HepG2 (cell line): ENCODE results near the gene CTRL. TPM values are rescaled to one million over a fixed set of nuclear protein-coding genes. Genes with fewer than 3 reads are reported as not detected.

Experiments
- ERF ChIP-seq: IDR thresholded peaks from 2 replicates; pipeline ENCODE4 v1.6.1; 2018; ENCODE audit warnings: missing biosample characterization, missing genetic modification reagents
- GTF3A ChIP-seq: sonication (generic); formaldehyde crosslinking; conservative IDR thresholded peaks from 2 replicates; pipeline ENCODE4 v1.4.0; 2020; ENCODE audit warnings: mild to moderate bottlenecking, missing genetic modification reagents
- HMGXB3 ChIP-seq: sonication (generic); formaldehyde crosslinking; IDR thresholded peaks from 2 replicates; pipeline ENCODE4 v1.4.0; 2020; ENCODE audit warnings: missing genetic modification reagents, borderline replicate concordance
- HNF4A ChIP-seq: sonication (generic); formaldehyde crosslinking; IDR thresholded peaks from 2 replicates; pipeline ENCODE4 v1.4.0; 2020; ENCODE audit warnings: missing genetic modification reagents
- PATZ1 ChIP-seq: sonication (generic); formaldehyde crosslinking; IDR thresholded peaks from 2 replicates; pipeline ENCODE4 v1.4.0; 2020; ENCODE audit warnings: missing genetic modification reagents
- PHF8 ChIP-seq: sonication (generic); formaldehyde crosslinking; IDR thresholded peaks from 2 replicates; pipeline ENCODE4 v1.5.0; 2020; ENCODE audit warnings: missing genetic modification reagents
- RFX3 ChIP-seq: IDR thresholded peaks from 2 replicates; pipeline ENCODE4 v1.6.1; 2016; ENCODE audit warnings: missing biosample characterization, missing genetic modification reagents
- STAG1 ChIP-seq: sonication (generic); formaldehyde crosslinking; IDR thresholded peaks from 2 replicates; pipeline ENCODE4 v1.4.0; 2020; ENCODE audit warnings: missing genetic modification reagents
- TBX2 ChIP-seq: sonication (generic); formaldehyde crosslinking; IDR thresholded peaks from 2 replicates; pipeline ENCODE4 v1.5.0; 2020; ENCODE audit warnings: missing genetic modification reagents, mild to moderate bottlenecking, borderline replicate concordance
- ZBTB1 ChIP-seq: sonication (generic); formaldehyde crosslinking; IDR thresholded peaks from 2 replicates; pipeline ENCODE4 v1.4.0; 2020; ENCODE audit warnings: missing genetic modification reagents, borderline replicate concordance
- ZBTB38 ChIP-seq: sonication (generic); formaldehyde crosslinking; IDR thresholded peaks from 2 replicates; pipeline ENCODE4 v1.5.1; 2020; ENCODE audit warnings: mild to moderate bottlenecking, missing genetic modification reagents
- ZKSCAN1 ChIP-seq: fragments of 150-350 bp; IDR thresholded peaks from 2 replicates; pipeline ENCODE4 v1.6.1; 2014; ENCODE audit warnings: low read length
- ZNF207 ChIP-seq: fragments of 450-650 bp; IDR thresholded peaks from 2 replicates; pipeline ENCODE4 v1.6.1; 2016; ENCODE audit warnings: antibody characterized with exemption, borderline replicate concordance
- ZNF225 ChIP-seq: sonication (generic); formaldehyde crosslinking; IDR thresholded peaks from 2 replicates; pipeline ENCODE4 v1.4.0; 2020; ENCODE audit warnings: mild to moderate bottlenecking, missing genetic modification reagents
- ZNF235 ChIP-seq: sonication (generic); formaldehyde crosslinking; IDR thresholded peaks from 2 replicates; pipeline ENCODE4 v1.8.1; 2023; ENCODE audit warnings: mild to moderate bottlenecking, missing genetic modification reagents, borderline replicate concordance
- ZNF275 ChIP-seq: sonication (generic); formaldehyde crosslinking; IDR thresholded peaks from 2 replicates; pipeline ENCODE4 v1.8.0; 2022; ENCODE audit warnings: missing genetic modification reagents, mild to moderate bottlenecking, inconsistent platforms, borderline replicate concordance
- ZNF446 ChIP-seq: sonication (generic); formaldehyde crosslinking; IDR thresholded peaks from 2 replicates; pipeline ENCODE4 v1.5.0; 2020; ENCODE audit warnings: mild to moderate bottlenecking, missing genetic modification reagents
- ZNF639 ChIP-seq: conservative IDR thresholded peaks from 2 replicates; pipeline ENCODE4 v1.6.1; 2018; ENCODE audit warnings: missing genetic modification reagents
- ZNF644 ChIP-seq: IDR thresholded peaks from 2 replicates; pipeline ENCODE4 v1.6.1; 2016; ENCODE audit warnings: low read depth
- ZNF672 ChIP-seq: sonication (generic); formaldehyde crosslinking; IDR thresholded peaks from 2 replicates; pipeline ENCODE4 v1.8.1; 2022; ENCODE audit warnings: missing genetic modification reagents
- ZNF878 ChIP-seq: sonication (generic); formaldehyde crosslinking; IDR thresholded peaks from 2 replicates; pipeline ENCODE4 v1.8.1; 2023; ENCODE audit warnings: mild to moderate bottlenecking, missing genetic modification reagents, moderate library complexity
- polyA plus RNA-seq, 8 experiments: library from polyadenylated mRNA; depleted of rRNA in 3 of 8; stranded (reverse) in 7 of 8; unstranded in 1 of 8; fragments of >200 nt; fragmentation: Illumina TruSeq in 4 of 8; extraction: Trizol in 4 of 8; gene quantifications; 2 replicates each; pipeline versions ENCODE4 v1.2.1 to v1.2.3, GENCODE V29; 2011 to 2016; ENCODE audit warnings: low read depth in 4 of 8, missing spikeins in 1 of 8, mixed read lengths in 1 of 8; ENCODE audit not compliant: insufficient read depth in 1 of 8
- total RNA-seq, 5 experiments: library from RNA; depleted of rRNA; stranded (reverse); fragments of >200 nt; fragmentation: Illumina TruSeq; extraction: Trizol; gene quantifications; 2 replicates each; pipeline ENCODE4 v1.2.3, GENCODE V29; 2016; ENCODE audit warnings: low read depth in 1 of 5

The CTRL gene
- total and polyA plus RNA-seq, 2 of the 13 experiments (the other 11 are each of a cell fraction or from before 2014, with no cell fraction given): 1.9 to 2.7 TPM

GRCh38 chr16:67928561-67929364 is 2.9 kb downstream of the CTRL start (continued):
- TF ChIP-seq RFX3 (CRISPR knock-in tag): no peak
- no peak for TF ChIP-seq HMGXB3 (CRISPR knock-in tag)
- TF ChIP-seq ZNF275 (CRISPR knock-in tag): no peak
- no peak for TF ChIP-seq PHF8 (CRISPR knock-in tag)
- peak; percentile 47; the same call in 1 of the 2 replicates for TF ChIP-seq PATZ1 (CRISPR knock-in tag)
- no peak for TF ChIP-seq ZNF207
- 0 out of 2 replicates have a peak, but pooled peaks have one; percentile 31 for TF ChIP-seq ZNF225 (CRISPR knock-in tag)
- no peak for TF ChIP-seq ZBTB1 (CRISPR knock-in tag)
- no peak for TF ChIP-seq ZNF639
- TF ChIP-seq HNF4A (CRISPR knock-in tag): no peak
- peak; percentile 51; the same call in 1 of the 2 replicates for TF ChIP-seq ZNF672 (CRISPR knock-in tag)
- 0 out of 2 replicates have a peak, but pooled peaks have one; percentile 36 for TF ChIP-seq ZKSCAN1
- TF ChIP-seq STAG1 (CRISPR knock-in tag): peak; percentile 98
- peak; percentile 40; the same call in 1 of the 2 replicates for TF ChIP-seq ZBTB38
- TF ChIP-seq ZNF446: no peak
- TF ChIP-seq ZNF235 (CRISPR knock-in tag): no peak
- peak; percentile 58; the same call in 1 of the 2 replicates for TF ChIP-seq TBX2 (CRISPR knock-in tag)
- TF ChIP-seq ERF (CRISPR knock-in tag): peak; percentile 57; the same call in 1 of the 2 replicates
- no peak for TF ChIP-seq ZNF878
- no peak; the same call in 1 of the 2 replicates for TF ChIP-seq GTF3A
- no peak for TF ChIP-seq ZNF644
